GM23248 (cell line): Measurements from ENCODE around the gene TMEM215. TPM values are rescaled to one million over a fixed set of nuclear protein-coding genes. Genes with fewer than 3 reads are reported as not detected.
"Not testable (repeated sequence)": the region's sequence is repeated elsewhere in the genome, so short reads cannot be mapped to it uniquely, and the experiment has no call there.

Source experiments
- DNase-seq: peaks from one replicate; pipeline ENCODE4 v3.0.0-alpha.2; 2015
- H2AFZ ChIP-seq: fragments of 200-600 bp; sonication (generic); 2 replicates; pipeline ENCODE4 v1.6.1; 2016; ENCODE audit warnings: antibody characterized with exemption
- H3F3A ChIP-seq: fragments of 200-600 bp; sonication (generic); 2 replicates; pipeline ENCODE4 v1.6.1; 2016; ENCODE audit warnings: mild to moderate bottlenecking, antibody characterized with exemption, mixed run types; ENCODE audit not compliant: insufficient read depth
- H3K27ac ChIP-seq: fragments of 200-600 bp; sonication (generic); 2 replicates; pipeline ENCODE4 v1.5.1; 2016; ENCODE audit warnings: mild to moderate bottlenecking
- H3K27me3 ChIP-seq: fragments of 200-600 bp; sonication (generic); replicated peaks from 2 replicates; pipeline ENCODE4 v1.6.1; 2016; ENCODE audit warnings: mild to moderate bottlenecking; ENCODE audit not compliant: insufficient read depth
- H3K36me3 ChIP-seq: fragments of 200-600 bp; sonication (generic); 2 replicates; pipeline ENCODE4 v1.6.1; 2016; ENCODE audit warnings: low read depth, mild to moderate bottlenecking
- H3K4me1 ChIP-seq: fragments of 200-600 bp; sonication (generic); 2 replicates; pipeline ENCODE4 v1.6.1; 2016; ENCODE audit warnings: mild to moderate bottlenecking; ENCODE audit not compliant: insufficient read depth
- H3K4me2 ChIP-seq: fragments of 200-600 bp; sonication (generic); one replicate; pipeline ENCODE4 v1.6.1; 2016; ENCODE audit warnings: mild to moderate bottlenecking; ENCODE audit not compliant: unreplicated experiment
- H3K4me3 ChIP-seq: fragments of 200-600 bp; sonication (generic); 2 replicates; pipeline ENCODE4 v1.5.1; 2016; ENCODE audit warnings: mild to moderate bottlenecking
- H3K79me2 ChIP-seq: fragments of 200-600 bp; sonication (generic); 2 replicates; pipeline ENCODE4 v1.6.1; 2016; ENCODE audit warnings: mild to moderate bottlenecking; ENCODE audit not compliant: insufficient read depth
- H3K9ac ChIP-seq: fragments of 200-600 bp; sonication (generic); 2 replicates; pipeline ENCODE4 v1.6.1; 2016; ENCODE audit warnings: mild to moderate bottlenecking
- H3K9me2 ChIP-seq: fragments of 200-600 bp; sonication (generic); 2 replicates; pipeline ENCODE4 v1.6.1; 2016; ENCODE audit warnings: mixed run types, mild to moderate bottlenecking, moderate library complexity; ENCODE audit not compliant: insufficient read depth
- H3K9me3 ChIP-seq: fragments of 200-600 bp; sonication (generic); one replicate; pipeline ENCODE4 v1.6.1; 2017; ENCODE audit warnings: low read depth
- H4K20me1 ChIP-seq: fragments of 200-600 bp; sonication (generic); 2 replicates; pipeline ENCODE4 v1.6.0; 2016; ENCODE audit not compliant: insufficient read depth
- EZH2 ChIP-seq: fragments of 200-600 bp; sonication (generic); IDR thresholded peaks from 2 replicates; pipeline ENCODE4 v1.6.1; 2018; ENCODE audit warnings: antibody characterized with exemption, mild to moderate bottlenecking; ENCODE audit not compliant: insufficient read depth, poor library complexity, severe bottlenecking
- EZH2phosphoT487 ChIP-seq: fragments of 200-600 bp; sonication (generic); IDR thresholded peaks from 2 replicates; pipeline ENCODE4 v1.6.1; 2018; ENCODE audit warnings: antibody characterized with exemption, moderate library complexity, mild to moderate bottlenecking, low read depth; ENCODE audit not compliant: insufficient read depth
- WGBS, 2 experiments: methylation state at CpG; one replicate each; pipeline ENCODE4 v1.1.6; 2015 to 2017; ENCODE audit warnings: low lambda C conversion rate in 2 of 2, low coverage in 1 of 2; ENCODE audit errors: missing lambda C conversion rate in 2 of 2; 5-methylcytosine and 5-hydroxymethylcytosine counted together
- in situ Hi-C: fragments of 300-500 bp; cut with MboI; formaldehyde crosslinking; loops from 2 replicates; pipeline ENCODE4 v1.15.0; 2020
- polyA plus RNA-seq: library from polyadenylated mRNA; unstranded; fragments of >200 nt; fragmentation: Nextera tagmentation; extraction: Ambion mirVana; gene quantifications from 2 replicates; pipeline ENCODE4 v1.2.1, GENCODE V29; 2016
- total RNA-seq: library from RNA; depleted of rRNA; stranded (reverse); fragments of >200 nt; shearing (Covaris generic); gene quantifications from 2 replicates; pipeline ENCODE4 v1.2.3, GENCODE V29; 2014

TMEM215 gene
- total and polyA plus RNA-seq, 2 experiments from 2014 or later, result not detected

GRCh38 chr9:32775283-32775682 is 8.1 kb upstream of the TMEM215 start:
- TF ChIP-seq EZH2 (no peak), EZH2phosphoT487 (no peak)
- H3K27ac ChIP-seq, result no peak overlapping the region
- no peak overlapping the region for H2AFZ ChIP-seq
- no peaks in the 10 kb centered on the region for H3K4me1 ChIP-seq
- in situ Hi-C loops, result no loop called here
- H3K4me3 ChIP-seq, result no peak overlapping the region
- H3K27me3 ChIP-seq, result peaks cover 7% of the 10 kb centered on the region; the same call in 1 of the 2 replicates
- no peaks in the 10 kb centered on the region for H3K9me3 ChIP-seq
- H3K9me2 ChIP-seq, result no peaks in the 10 kb centered on the region
- no peak overlapping the region for H3K9ac ChIP-seq
- WGBS, 2 experiments, result 9 to 14% methylated on average over 1 of the region's 1 CpG
- H3F3A ChIP-seq, result no peaks in the 10 kb centered on the region
- no peaks in the 10 kb centered on the region for H4K20me1 ChIP-seq
- DNase-seq, result no peak
- H3K79me2 ChIP-seq, result no peaks in the 10 kb centered on the region
- no peak overlapping the region for H3K4me2 ChIP-seq
- no peaks in the 10 kb centered on the region for H3K36me3 ChIP-seq

GRCh38 chr9:32776201-32776600 is 7.1 kb upstream of the TMEM215 start:
- Histone ChIP-seq H3F3A (no peaks in the 10 kb centered on the region), H3K27ac (no peak overlapping the region), H3K4me2 (no peak overlapping the region), H3K9me3 (no peaks in the 10 kb centered on the region), H3K4me1 (no peaks in the 10 kb centered on the region), H3K9me2 (no peaks in the 10 kb centered on the region), H3K4me3 (no peak overlapping the region), H3K27me3 (peaks cover 11% of the 10 kb centered on the region; the same call in 1 of the 2 replicates), H3K36me3 (no peaks in the 10 kb centered on the region), H2AFZ (no peak overlapping the region), H3K9ac (no peak overlapping the region), H3K79me2 (no peaks in the 10 kb centered on the region), H4K20me1 (no peaks in the 10 kb centered on the region)
- TF ChIP-seq EZH2 (no peak), EZH2phosphoT487 (no peak)
- in situ Hi-C loops, result no loop called here
- DNase-seq, result no peak
- WGBS, 2 experiments, result 40% methylated on average over 3 of the region's 3 CpGs

- Histone ChIP-seq H3K9me3 (no peaks in the 10 kb centered on the region), H3K36me3 (no peaks in the 10 kb centered on the region), H3K27me3 (peaks cover 54% of the 10 kb centered on the region), H2AFZ (no peak overlapping the region), H4K20me1 (no peaks in the 10 kb centered on the region), H3K4me2 (no peak overlapping the region), H3K4me3 (no peak overlapping the region), H3K9ac (no peak overlapping the region), H3K79me2 (no peaks in the 10 kb centered on the region), H3F3A (no peaks in the 10 kb centered on the region), H3K4me1 (no peaks in the 10 kb centered on the region), H3K9me2 (no peaks in the 10 kb centered on the region), H3K27ac (no peak overlapping the region)
- no peak for DNase-seq
- TF ChIP-seq EZH2, result no peak
- TF ChIP-seq EZH2phosphoT487, result no peak
- WGBS, 2 experiments, result 4 to 6% methylated on average over 44 to 45 of the region's 45 CpGs
- in situ Hi-C loops, result no loop called here
Measured at GRCh38 chr9:32782476-32783167, 718 bp upstream of the TMEM215 start.

- Histone ChIP-seq H3K79me2 (no peaks in the 10 kb centered on the region), H3K4me1 (no peaks in the 10 kb centered on the region), H3K9me3 (no peaks in the 10 kb centered on the region), H3K4me2 (no peak overlapping the region), H3K36me3 (no peaks in the 10 kb centered on the region), H3K27me3 (peaks cover 27% of the 10 kb centered on the region; the same call in 1 of the 2 replicates), H3K4me3 (no peak overlapping the region), H2AFZ (no peak overlapping the region), H4K20me1 (no peaks in the 10 kb centered on the region), H3F3A (no peaks in the 10 kb centered on the region), H3K9ac (no peak overlapping the region), H3K9me2 (no peaks in the 10 kb centered on the region), H3K27ac (no peak overlapping the region)
- TF ChIP-seq EZH2 (no peak), EZH2phosphoT487 (no peak)
- 0% methylated on average over 2 of the region's 2 CpGs for WGBS, 2 experiments
- in situ Hi-C loops, result no loop called here
- DNase-seq, result no peak
Measured at GRCh38 chr9:32787816-32788215, 4.5 kb downstream of the TMEM215 start.

- H3K36me3 ChIP-seq, H3K27me3 ChIP-seq, in situ Hi-C loops: not testable (repeated sequence)
Measured at GRCh38 chr9:32796015-32796414, 12.7 kb downstream of the TMEM215 start.

More at GRCh38 chr9:32796015-32796414, 12.7 kb downstream of the TMEM215 start:
- not testable (repeated sequence) for H2AFZ ChIP-seq, H3K79me2 ChIP-seq, DNase-seq, H3K27ac ChIP-seq, H3K9me2 ChIP-seq, H3K9ac ChIP-seq, H3K4me2 ChIP-seq, H3F3A ChIP-seq, H3K4me3 ChIP-seq, H4K20me1 ChIP-seq, H3K4me1 ChIP-seq, H3K9me3 ChIP-seq
- WGBS, 2 experiments, result 18 to 19% methylated on average over 3 of the region's 3 CpGs
